PC-3 (cell line): ENCODE data around the gene MAP2K7. TPM values are rescaled to one million over a fixed set of nuclear protein-coding genes. Genes with fewer than 3 reads are reported as not detected.

Source experiments
- ATAC-seq: fragments of 200-7000 bp; cut with Tn5 transposase; 2 replicates; pipeline ENCODE4 v1.9.1; 2020; ENCODE audit warnings: mild to moderate bottlenecking, moderate library complexity
- BruUV-seq: library from RNA; stranded (reverse); fragments of 400-500 nt; replicated peaks from 2 replicates; lab custom pipeline; 2021; lab: Mats Ljungman, UMichigan
- CTCF ChIA-PET: fragments of 300-600 bp; sonication (Branson Sonifier 250); formaldehyde crosslinking; loops from one replicate; lab custom pipeline; 2022; ENCODE audit warnings: antibody characterized with exemption; lab: Charles Lee
- POLR2A ChIA-PET: fragments of 300-600 bp; sonication (Branson Sonifier 250); formaldehyde crosslinking; loops from one replicate; lab custom pipeline; 2022; ENCODE audit warnings: antibody characterized with exemption; ENCODE audit not compliant: unreplicated experiment; lab: Charles Lee
- DNase-seq: peaks from one replicate; pipeline ENCODE4 v3.0.0-alpha.2; 2015
- H2AFZ ChIP-seq: fragments of 300-600 bp; sonication (generic); 2 replicates; pipeline ENCODE4 v1.6.0; 2016; ENCODE audit warnings: antibody characterized with exemption, low read length
- H3F3A ChIP-seq: fragments of 300-600 bp; sonication (generic); one replicate; pipeline ENCODE4 v1.6.0; 2017; ENCODE audit warnings: antibody characterized with exemption, low read length, control low read depth, mild to moderate bottlenecking; ENCODE audit not compliant: unreplicated experiment
- H3K27ac ChIP-seq: fragments of 300-600 bp; sonication (generic); 2 replicates; pipeline ENCODE4 v1.5.1; 2016; ENCODE audit warnings: mild to moderate bottlenecking, low read length
- H3K27me3 ChIP-seq: fragments of 300-600 bp; sonication (generic); 2 replicates; pipeline ENCODE4 v1.6.1; 2016; ENCODE audit warnings: low read length, mixed read lengths
- H3K36me3 ChIP-seq: fragments of 300-600 bp; sonication (generic); 2 replicates; pipeline ENCODE4 v1.6.1; 2016; ENCODE audit warnings: low read depth, mixed run types, low read length, mixed read lengths
- H3K4me1 ChIP-seq: fragments of 300-600 bp; sonication (generic); 2 replicates; pipeline ENCODE4 v1.5.1; 2016; ENCODE audit warnings: low read length; ENCODE audit not compliant: insufficient read depth
- H3K4me2 ChIP-seq: fragments of 300-600 bp; sonication (generic); 2 replicates; pipeline ENCODE4 v1.6.0; 2016; ENCODE audit warnings: low read length
- H3K4me3 ChIP-seq: fragments of 300-600 bp; sonication (generic); 2 replicates; pipeline ENCODE4 v1.5.1; 2016; ENCODE audit warnings: mild to moderate bottlenecking, low read length, mixed read lengths
- H3K79me2 ChIP-seq: fragments of 300-600 bp; sonication (generic); 2 replicates; pipeline ENCODE4 v1.6.1; 2017; ENCODE audit warnings: low read length, mixed read lengths
- H3K9ac ChIP-seq: fragments of 300-600 bp; sonication (generic); 2 replicates; pipeline ENCODE4 v1.6.0; 2016; ENCODE audit warnings: mild to moderate bottlenecking, low read length
- H3K9me2 ChIP-seq: fragments of 300-600 bp; sonication (generic); replicated peaks from 2 replicates; pipeline ENCODE4 v1.6.1; 2016; ENCODE audit warnings: mixed run types, low read length, mixed read lengths
- H3K9me3 ChIP-seq: fragments of 300-600 bp; sonication (generic); 2 replicates; pipeline ENCODE4 v1.6.1; 2016; ENCODE audit warnings: low read length, mixed read lengths
- H4K20me1 ChIP-seq: fragments of 300-600 bp; sonication (generic); 2 replicates; pipeline ENCODE4 v1.6.1; 2016; ENCODE audit warnings: low read length, mixed read lengths
- CTCF ChIP-seq: fragments of 300-600 bp; sonication (generic); conservative IDR thresholded peaks from 2 replicates; pipeline ENCODE4 v1.5.1; 2017; ENCODE audit warnings: antibody characterized with exemption, low read depth, mild to moderate bottlenecking, low read length
- EZH2 ChIP-seq: fragments of 300-600 bp; sonication (generic); IDR thresholded peaks from one replicate; pipeline ENCODE4 v1.6.1; 2017; ENCODE audit warnings: antibody characterized with exemption, mild to moderate bottlenecking, low read length; ENCODE audit not compliant: unreplicated experiment
- EZH2phosphoT487 ChIP-seq: fragments of 300-600 bp; sonication (generic); IDR thresholded peaks from 2 replicates; pipeline ENCODE4 v1.6.1; 2018; ENCODE audit warnings: mild to moderate bottlenecking, antibody characterized with exemption, low read length, borderline replicate concordance
- intact Hi-C: fragments of 100-400 bp; cut with micrococcal nuclease; formaldehyde crosslinking; loops from 2 replicates; pipeline ENCODE4 v1.9.0; 2023
- total RNA-seq: library from RNA; depleted of rRNA; stranded (reverse); fragments of >200 nt; gene quantifications from 2 replicates; pipeline ENCODE4 v1.2.3, GENCODE V29; 2014

MAP2K7 gene
- total RNA-seq, 1 experiment from 2014 or later: 39.3 TPM

- intact Hi-C loops: no loop called here
- POLR2A ChIA-PET: interaction anchor here (0.6 to 1.2 kb wide), 2 partner anchors 13 to 247 kb away, joined by 5 to 23 read pairs; partner anchors contain the start of gene TIMM44
These were observed 27.1 kb downstream of the MAP2K7 start for GRCh38 chr19:7930765-7931164.

GRCh38 chr19:7931221-7932061 lies 27.8 kb downstream of the MAP2K7 start:
- no peaks in the 10 kb centered on the region for H3K79me2 ChIP-seq
- H3K27ac ChIP-seq: no peak overlapping the region
- 0 out of 2 replicates have a peak, but pooled peaks cover 5% of the 10 kb centered on the region for H4K20me1 ChIP-seq
- no peak overlapping the region for H2AFZ ChIP-seq
- H3K4me2 ChIP-seq: no peak overlapping the region
- BruUV-seq: no TSS peak
- POLR2A ChIA-PET: no interaction called here
- intact Hi-C loops: no loop called here
- ATAC-seq (no peak), DNase-seq (no peak)
- no peaks in the 10 kb centered on the region for H3K9me3 ChIP-seq
- no peaks in the 10 kb centered on the region for H3F3A ChIP-seq
- H3K36me3 ChIP-seq: peaks cover 55% of the 10 kb centered on the region
- peaks cover 35% of the 10 kb centered on the region for H3K4me1 ChIP-seq
- TF ChIP-seq CTCF: no peak
- TF ChIP-seq EZH2phosphoT487: no peak
- TF ChIP-seq EZH2: no peak
- H3K27me3 ChIP-seq: no peaks in the 10 kb centered on the region
- H3K4me3 ChIP-seq: no peak overlapping the region
- H3K9ac ChIP-seq: no peak overlapping the region
- H3K9me2 ChIP-seq: no peaks in the 10 kb centered on the region
- CTCF ChIA-PET: no interaction called here

More at GRCh38 chr19:7930765-7931164, 27.1 kb downstream of the MAP2K7 start:
- no peaks in the 10 kb centered on the region for H3K27me3 ChIP-seq
- H3K9ac ChIP-seq: no peak overlapping the region
- H3K4me2 ChIP-seq: no peak overlapping the region
- H4K20me1 ChIP-seq: 0 out of 2 replicates have a peak, but pooled peaks cover 5% of the 10 kb centered on the region
- peaks cover 49% of the 10 kb centered on the region for H3K36me3 ChIP-seq
- H3F3A ChIP-seq: no peaks in the 10 kb centered on the region
- BruUV-seq: no TSS peak
- H3K9me2 ChIP-seq: no peaks in the 10 kb centered on the region
- 0 out of 2 replicates have a peak overlapping the region, but pooled peaks have one; percentile 86 for H3K27ac ChIP-seq
- no peak overlapping the region for H3K4me3 ChIP-seq
- peaks cover 39% of the 10 kb centered on the region for H3K4me1 ChIP-seq
- H3K9me3 ChIP-seq: no peaks in the 10 kb centered on the region
- H2AFZ ChIP-seq: no peak overlapping the region
- TF ChIP-seq EZH2phosphoT487 (no peak), EZH2 (no peak), CTCF (no peak)
- no peak for DNase-seq
- CTCF ChIA-PET: no interaction called here
- no peaks in the 10 kb centered on the region for H3K79me2 ChIP-seq
- ATAC-seq: no peak
